Mucosa of stomach (tissue), 1 donor: ENCODE data around the gene LCMT1.
"Not testable (repeated sequence)": the region's sequence is repeated elsewhere in the genome, so short reads cannot be mapped to it uniquely, and the experiment has no call there.

Experiments used
- H3K27me3 ChIP-seq: one replicate; pipeline ENCODE4 v1.7.0; 2013; ENCODE audit warnings: mild to moderate bottlenecking, low read length; ENCODE audit not compliant: control insufficient read depth, insufficient read depth
- H3K36me3 ChIP-seq: one replicate; pipeline ENCODE4 v1.7.0; 2013; ENCODE audit warnings: low read length; ENCODE audit not compliant: control insufficient read depth, insufficient read depth
- H3K4me1 ChIP-seq: one replicate; pipeline ENCODE4 v1.7.0; 2013; ENCODE audit warnings: mild to moderate bottlenecking, low read length; ENCODE audit not compliant: control insufficient read depth, insufficient read depth
- H3K4me3 ChIP-seq: one replicate; pipeline ENCODE4 v1.7.0; 2013; ENCODE audit warnings: low read length
- H3K9ac ChIP-seq: one replicate; pipeline ENCODE4 v1.7.0; 2013; ENCODE audit warnings: mild to moderate bottlenecking, low read length, moderate library complexity
- H3K9me3 ChIP-seq: one replicate; pipeline ENCODE4 v1.7.0; 2013; ENCODE audit warnings: mild to moderate bottlenecking, low read length, moderate library complexity; ENCODE audit not compliant: control insufficient read depth
- donor health status: Pancreatic carcinoma.

The LCMT1 gene

DNA sequence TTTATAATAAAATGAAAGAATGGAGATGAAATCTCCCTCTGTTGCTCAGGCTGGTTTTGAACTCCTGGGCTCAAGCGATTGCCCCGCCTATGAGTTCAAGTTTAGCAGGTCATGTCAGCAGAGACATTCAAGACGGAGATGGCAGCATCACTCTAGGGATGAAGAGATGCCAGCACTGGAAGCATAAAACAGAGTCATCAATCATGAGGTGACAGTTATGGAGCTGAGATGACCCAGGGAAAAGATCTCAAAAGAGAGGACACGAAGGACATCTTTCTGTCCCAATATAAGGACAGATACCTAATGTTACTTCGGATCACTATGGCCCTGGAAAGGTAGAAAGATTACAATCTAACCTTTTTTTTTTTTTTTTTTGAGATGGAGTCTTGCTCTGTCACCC lies 11.0 kb upstream of the LCMT1 start:
- Histone ChIP-seq H3K9ac (no peak overlapping the region), H3K4me3 (no peak overlapping the region), H3K27me3 (peaks cover 4% of the 10 kb centered on the region), H3K36me3 (no peaks in the 10 kb centered on the region), H3K4me1 (no peaks in the 10 kb centered on the region), H3K9me3 (no peaks in the 10 kb centered on the region)

DNA sequence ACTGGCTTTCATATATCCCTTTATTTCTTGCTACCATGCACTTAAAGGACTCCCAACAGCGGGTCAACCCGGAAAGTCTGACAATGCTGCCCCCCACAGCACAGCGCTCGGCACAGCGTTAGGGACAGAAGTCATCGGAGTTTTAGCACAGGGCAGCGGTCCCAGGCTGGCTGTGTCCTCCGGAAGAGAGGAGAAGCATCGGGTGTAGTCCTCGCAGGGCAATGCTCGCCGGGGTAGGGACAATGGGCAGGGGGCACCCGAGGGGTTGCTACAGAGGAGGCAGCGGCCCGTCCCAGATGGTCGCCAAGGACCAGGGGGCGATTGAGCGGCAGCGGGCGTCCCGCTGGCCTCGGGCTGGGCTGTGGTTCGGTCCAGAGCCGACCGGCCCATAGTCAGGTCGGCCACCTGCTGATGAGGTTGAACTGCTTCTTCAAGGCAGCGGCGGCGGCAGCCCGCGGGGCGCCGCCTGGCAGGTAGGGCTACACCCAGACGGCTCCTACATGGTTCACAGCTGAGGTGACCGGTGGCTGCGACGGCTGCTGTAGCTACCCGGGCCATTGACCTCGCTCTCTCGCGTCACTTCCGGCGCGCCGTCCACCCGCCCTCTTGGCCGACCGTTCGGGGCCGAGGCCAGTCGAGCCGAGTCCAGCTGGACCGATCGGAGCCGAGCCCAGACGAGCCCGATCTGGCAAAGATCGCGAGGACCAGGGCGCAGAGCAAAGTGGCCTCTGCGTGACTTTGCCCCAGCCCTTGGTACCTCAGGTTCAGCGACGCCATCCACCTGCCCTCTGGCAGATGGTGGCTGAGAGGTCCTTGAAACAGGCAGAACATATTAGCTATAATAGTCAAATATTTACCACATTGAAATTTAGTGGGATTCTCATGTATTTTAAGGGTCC lies 4.7 kb upstream of the LCMT1 start:
- Histone ChIP-seq H3K4me1 (peaks cover 7% of the 10 kb centered on the region), H3K4me3 (peak overlapping the region; percentile 93), H3K9ac (peak overlapping the region; percentile 86), H3K27me3 (no peaks in the 10 kb centered on the region), H3K9me3 (no peaks in the 10 kb centered on the region), H3K36me3 (no peaks in the 10 kb centered on the region)

DNA sequence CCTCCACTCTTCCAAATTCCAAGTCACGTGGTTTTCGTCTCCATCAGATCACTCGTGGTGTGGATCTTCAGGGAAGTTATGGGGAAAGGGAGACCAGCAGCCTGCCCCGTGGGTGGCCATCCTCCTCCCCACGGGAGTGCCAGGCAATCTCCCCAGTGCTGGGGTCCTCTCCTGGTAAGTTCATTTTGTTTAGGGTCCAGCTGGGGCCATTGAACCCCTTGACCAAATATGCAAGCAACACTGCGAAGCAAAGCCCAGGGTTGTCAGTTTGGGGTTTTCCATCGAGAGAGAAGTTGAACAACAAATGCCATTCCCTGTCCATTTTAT lies 4.1 kb upstream of the LCMT1 start:
- H3K9ac ChIP-seq = peak overlapping the region; percentile 86
- peak overlapping the region; percentile 93 for H3K4me3 ChIP-seq

DNA sequence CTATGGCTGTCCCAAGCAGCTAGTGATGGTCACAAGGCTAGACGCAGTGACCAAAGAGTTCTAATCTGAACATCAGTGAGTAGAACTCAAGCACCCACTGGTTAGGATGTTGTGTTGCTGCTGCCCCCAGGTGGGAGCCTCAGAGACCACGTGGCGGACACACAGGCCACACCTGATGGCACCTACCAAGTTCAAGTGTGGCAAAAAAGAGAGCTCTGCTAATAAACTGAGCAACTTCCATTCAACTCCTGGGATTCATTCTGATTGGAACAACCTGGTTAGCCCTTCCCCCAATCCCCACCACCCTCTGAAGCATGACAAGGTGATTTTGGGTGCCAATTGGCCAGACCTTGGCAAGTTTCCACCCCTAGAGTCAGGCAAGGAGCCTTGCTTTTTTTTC lies 3.5 kb upstream of the LCMT1 start:
- Histone ChIP-seq H3K36me3 (no peaks in the 10 kb centered on the region), H3K9ac (no peak overlapping the region), H3K4me1 (peaks cover 14% of the 10 kb centered on the region), H3K27me3 (no peaks in the 10 kb centered on the region), H3K4me3 (no peak overlapping the region), H3K9me3 (no peaks in the 10 kb centered on the region)

More for the DNA sequence above, 4.1 kb upstream of the LCMT1 start:
- Histone ChIP-seq H3K9me3 (no peaks in the 10 kb centered on the region), H3K36me3 (no peaks in the 10 kb centered on the region), H3K27me3 (no peaks in the 10 kb centered on the region), H3K4me1 (peaks cover 12% of the 10 kb centered on the region)

DNA sequence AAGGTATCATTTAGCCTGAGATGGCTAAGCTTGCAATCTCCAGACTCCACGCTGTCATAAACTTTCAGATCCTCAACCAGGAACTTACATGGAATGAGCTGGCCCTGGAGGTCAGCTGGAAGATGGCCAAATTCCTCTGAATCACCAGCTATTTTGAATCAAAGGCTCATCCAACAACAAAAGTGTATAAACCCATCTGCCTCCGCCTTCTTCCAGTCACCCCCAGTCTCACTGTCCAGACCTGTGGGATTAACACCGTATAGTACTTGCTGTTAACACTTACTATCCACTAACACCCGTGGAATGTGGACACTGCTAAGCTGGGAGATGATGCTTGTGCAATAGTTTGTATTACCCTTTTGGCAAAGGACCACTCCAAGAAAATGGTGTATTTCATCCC lies 1.9 kb upstream of the LCMT1 start:
- Histone ChIP-seq H3K27me3 (no peaks in the 10 kb centered on the region), H3K9ac (no peak overlapping the region), H3K4me3 (no peak overlapping the region), H3K4me1 (peaks cover 14% of the 10 kb centered on the region), H3K36me3 (no peaks in the 10 kb centered on the region), H3K9me3 (no peaks in the 10 kb centered on the region)

DNA sequence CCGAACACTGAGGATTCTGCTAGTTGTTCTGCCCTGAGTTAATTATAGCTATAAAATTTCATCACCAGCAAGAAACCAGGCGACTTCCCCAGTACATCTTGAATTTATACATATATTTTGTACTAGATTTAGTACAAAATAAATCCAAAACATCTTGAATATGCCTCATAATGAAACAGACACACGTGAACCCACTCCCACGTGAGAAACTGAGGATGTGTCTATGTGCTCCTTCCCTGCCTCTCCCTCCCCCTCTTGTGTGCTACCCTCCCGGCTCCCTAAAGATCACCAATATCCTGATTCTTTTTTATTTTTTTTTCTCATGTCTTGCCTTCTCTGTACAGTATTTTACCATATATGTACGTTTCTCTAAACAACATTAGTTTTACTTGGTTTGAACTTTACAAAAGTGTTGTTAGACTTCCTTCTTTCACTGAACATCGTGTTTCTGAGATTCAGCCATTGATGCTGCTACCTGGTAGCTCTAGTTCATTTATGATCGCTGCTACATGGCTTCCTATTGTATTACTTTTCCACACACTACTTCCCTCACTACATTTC lies 1.1 kb upstream of the LCMT1 start:
- Histone ChIP-seq H3K9me3 (no peaks in the 10 kb centered on the region), H3K4me1 (peaks cover 14% of the 10 kb centered on the region), H3K9ac (peak overlapping the region; percentile 75), H3K4me3 (peak overlapping the region; percentile 66), H3K36me3 (no peaks in the 10 kb centered on the region), H3K27me3 (no peaks in the 10 kb centered on the region)

DNA sequence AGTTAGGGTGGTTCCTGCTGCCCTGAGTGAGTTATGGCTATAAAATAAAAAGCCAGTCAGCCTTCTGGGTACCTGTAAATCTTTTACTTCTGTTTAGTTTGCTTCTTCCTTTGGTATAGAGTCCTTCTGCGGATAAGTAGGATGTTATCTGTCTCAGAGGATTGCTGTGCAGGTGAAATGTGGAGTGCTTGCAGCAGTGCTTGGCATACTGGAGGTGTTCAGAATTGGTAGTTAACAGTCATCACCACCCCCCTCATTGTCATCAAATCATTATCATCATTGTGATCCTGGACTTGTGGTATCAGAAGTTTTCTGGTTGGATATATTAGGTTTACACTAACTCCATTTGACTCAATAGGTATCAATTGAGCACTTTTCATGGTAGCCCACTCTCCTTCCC lies 2.6 kb downstream of the LCMT1 start:
- Histone ChIP-seq H3K4me1 (peaks cover 7% of the 10 kb centered on the region), H3K4me3 (no peak overlapping the region), H3K27me3 (no peaks in the 10 kb centered on the region), H3K36me3 (no peaks in the 10 kb centered on the region), H3K9me3 (no peaks in the 10 kb centered on the region), H3K9ac (no peak overlapping the region)

DNA sequence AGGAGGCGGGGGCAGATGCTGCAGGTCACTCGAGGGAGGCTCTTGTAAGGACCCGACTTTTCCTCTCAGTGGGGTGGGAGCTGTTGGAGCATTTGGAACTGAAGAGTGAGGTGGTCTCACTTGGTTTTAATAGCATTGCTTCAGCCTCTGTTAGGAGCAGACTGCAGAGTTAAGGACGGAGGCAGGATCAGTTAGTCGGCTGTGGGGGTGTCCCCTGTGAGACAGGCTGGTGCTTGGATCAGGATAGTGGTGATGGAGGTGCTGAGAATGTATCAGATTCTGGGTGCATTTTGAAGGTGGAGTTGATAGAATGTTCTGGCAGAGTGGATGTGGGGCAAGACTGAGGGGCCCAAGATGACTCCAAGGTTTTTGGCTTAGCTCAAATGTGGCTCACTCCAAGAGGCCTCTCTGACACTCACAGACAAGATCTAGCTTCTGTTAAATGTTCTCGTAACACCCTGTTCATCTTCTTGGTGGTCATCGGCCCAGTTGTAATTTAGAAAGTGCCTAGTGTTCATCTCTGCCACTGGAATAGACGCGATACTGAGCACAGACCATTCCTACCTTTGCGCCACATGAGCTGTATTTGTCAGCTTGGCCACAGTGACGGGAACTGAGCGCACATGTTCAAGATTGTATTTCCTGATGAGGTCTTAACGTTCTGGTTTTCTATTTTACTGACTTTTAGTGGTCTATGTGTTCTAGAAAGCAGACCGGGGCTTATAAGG lies 7.5 kb downstream of the LCMT1 start:
- H3K4me1 ChIP-seq = no peaks in the 10 kb centered on the region
- H3K36me3 ChIP-seq = no peaks in the 10 kb centered on the region
- no peak overlapping the region for H3K4me3 ChIP-seq
- no peak overlapping the region for H3K9ac ChIP-seq
- no peaks in the 10 kb centered on the region for H3K9me3 ChIP-seq
- H3K27me3 ChIP-seq = no peaks in the 10 kb centered on the region

DNA sequence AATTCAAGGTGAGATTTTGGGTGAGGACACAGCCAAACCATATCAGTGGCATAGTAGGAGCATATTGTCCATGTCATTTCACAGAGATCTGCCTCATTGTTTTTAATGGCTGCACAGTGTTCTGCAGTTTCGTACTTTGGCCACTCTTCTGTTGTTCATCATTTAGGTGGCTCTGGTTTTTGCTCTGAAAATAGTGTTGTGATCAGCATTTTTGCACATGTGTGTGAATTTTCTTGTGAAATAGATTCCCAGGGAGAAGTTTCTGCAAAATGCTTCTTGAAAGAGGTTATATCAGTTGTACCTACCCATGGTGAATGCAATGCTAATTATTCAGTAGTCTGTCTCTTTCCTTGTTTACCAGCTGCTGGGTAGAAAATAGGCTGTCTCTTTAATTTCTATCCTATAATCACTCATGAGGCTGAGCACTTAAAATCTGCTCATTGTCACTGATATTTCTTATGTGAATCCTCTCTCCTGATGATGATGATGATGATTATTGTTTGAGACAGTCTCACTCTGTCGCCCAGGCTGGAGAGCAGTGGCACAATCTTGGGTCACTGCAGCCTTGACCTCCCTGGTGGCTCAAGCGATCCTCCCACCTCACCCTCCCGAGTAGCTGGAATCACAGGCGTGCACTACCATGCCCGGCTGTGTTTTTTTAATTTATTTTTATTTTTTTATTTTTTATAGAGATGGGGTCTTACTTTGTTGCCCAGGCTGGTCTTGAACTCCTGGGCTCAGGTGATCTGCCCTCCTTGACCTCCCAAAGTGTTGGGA lies 10.5 kb downstream of the LCMT1 start:
- no peaks in the 10 kb centered on the region for H3K27me3 ChIP-seq
- no peak overlapping the region for H3K4me3 ChIP-seq
- H3K4me1 ChIP-seq = no peaks in the 10 kb centered on the region
- no peak overlapping the region for H3K9ac ChIP-seq
- no peaks in the 10 kb centered on the region for H3K9me3 ChIP-seq
- no peaks in the 10 kb centered on the region for H3K36me3 ChIP-seq

DNA sequence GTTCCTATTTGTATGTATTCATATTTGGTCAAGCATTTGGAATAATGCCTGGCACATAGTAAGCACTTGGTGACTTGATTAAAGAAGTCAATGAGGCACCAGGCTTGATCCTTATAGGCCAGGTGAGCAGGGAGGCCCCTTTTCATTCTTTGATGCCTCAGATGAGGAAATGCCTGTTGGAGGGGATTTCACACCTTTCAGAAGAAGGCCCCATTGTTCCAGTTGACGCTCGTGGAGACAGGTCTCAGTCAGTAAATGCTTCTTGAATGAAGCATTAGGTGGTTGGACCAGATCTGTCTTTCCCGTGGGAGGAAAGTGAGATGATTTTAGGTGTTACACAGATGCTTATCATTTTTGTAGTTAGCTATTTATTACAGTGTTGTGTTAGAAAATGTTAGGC lies 13.0 kb downstream of the LCMT1 start:
- no peaks in the 10 kb centered on the region for H3K4me1 ChIP-seq
- no peaks in the 10 kb centered on the region for H3K27me3 ChIP-seq
- H3K9ac ChIP-seq = no peak overlapping the region
- no peak overlapping the region for H3K4me3 ChIP-seq
- H3K9me3 ChIP-seq = no peaks in the 10 kb centered on the region
- H3K36me3 ChIP-seq = no peaks in the 10 kb centered on the region

DNA sequence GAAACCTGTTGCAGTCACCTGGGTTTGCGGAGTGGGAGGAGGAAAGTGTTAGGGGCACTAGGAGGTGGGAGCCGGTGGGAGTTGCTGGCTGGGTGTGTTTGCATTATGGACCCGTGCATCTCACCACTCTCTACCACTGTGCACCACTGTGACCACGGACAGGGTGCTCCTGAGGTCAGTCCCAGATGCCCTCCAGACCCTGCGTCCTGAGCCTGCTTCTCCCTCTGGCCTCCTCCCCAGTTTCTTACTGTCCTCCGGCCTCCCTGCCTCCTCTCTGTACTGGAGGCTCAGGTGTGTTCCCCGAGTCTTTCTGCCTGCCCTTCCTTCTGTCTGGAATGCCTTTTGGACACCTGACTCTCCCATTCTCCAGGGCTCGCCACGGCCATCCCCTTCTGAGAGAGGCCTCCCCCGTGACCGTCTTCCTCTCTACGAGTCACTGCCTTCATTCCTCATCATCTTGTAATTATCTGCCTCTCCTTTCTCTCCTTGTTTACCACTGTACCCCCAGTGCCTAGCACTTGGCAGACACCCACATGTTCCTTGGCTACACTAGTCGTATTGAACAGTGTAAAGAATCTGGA lies 14.6 kb downstream of the LCMT1 start:
- not testable (repeated sequence) for H3K4me3 ChIP-seq, H3K9me3 ChIP-seq, H3K4me1 ChIP-seq, H3K27me3 ChIP-seq, H3K9ac ChIP-seq, H3K36me3 ChIP-seq
